Inferior parietal cortex (tissue), 1 donor: ENCODE measurements around the gene LILRA5.
A peak's percentile ranks its signal among the peaks of the same experiment; 100 is the strongest.
"Not testable (repeated sequence)": the region's sequence is repeated elsewhere in the genome, so short reads cannot be mapped to it uniquely, and the experiment has no call there.

Experiments used
- DNase-seq: peaks from one replicate; pipeline ENCODE4 v3.0.0-alpha.2; 2016; ENCODE audit errors: extremely low spot score

The LILRA5 gene

GRCh38 chr19:54333586-54334298 lies 20.8 kb upstream of the LILRA5 start:
- no peak for DNase-seq

GRCh38 chr19:54332149-54332548 lies 19.2 kb upstream of the LILRA5 start:
- no peak for DNase-seq

- no peak for DNase-seq
Observed at GRCh38 chr19:54331626-54332025, 18.7 kb upstream of the LILRA5 start.

GRCh38 chr19:54329476-54330165 lies 16.7 kb upstream of the LILRA5 start:
- no peak for DNase-seq

- not testable (repeated sequence) for DNase-seq
Observed at GRCh38 chr19:54328781-54329180, 15.8 kb upstream of the LILRA5 start.

- no peak for DNase-seq
Observed at GRCh38 chr19:54325631-54326030, 12.7 kb upstream of the LILRA5 start.

GRCh38 chr19:54325194-54325621 lies 12.2 kb upstream of the LILRA5 start:
- DNase-seq, result peak; percentile 78

GRCh38 chr19:54324071-54324470 lies 11.1 kb upstream of the LILRA5 start:
- DNase-seq, result no peak

- not testable (repeated sequence) for DNase-seq
Observed at GRCh38 chr19:54322934-54323333, 10.0 kb upstream of the LILRA5 start.

- DNase-seq, result not testable (repeated sequence)
Observed at GRCh38 chr19:54322295-54322694, 9.3 kb upstream of the LILRA5 start.

GRCh38 chr19:54319892-54320670 lies 7.1 kb upstream of the LILRA5 start:
- DNase-seq, result no peak

- DNase-seq, result no peak
Observed at GRCh38 chr19:54319049-54319448, 6.1 kb upstream of the LILRA5 start.

GRCh38 chr19:54317965-54318240 lies 4.9 kb upstream of the LILRA5 start:
- DNase-seq, result no peak

GRCh38 chr19:54317108-54317964 lies 4.4 kb upstream of the LILRA5 start:
- DNase-seq, result no peak

GRCh38 chr19:54316746-54317107 lies 3.8 kb upstream of the LILRA5 start:
- DNase-seq, result no peak

GRCh38 chr19:54315956-54316355 lies 3.0 kb upstream of the LILRA5 start:
- DNase-seq, result no peak

- DNase-seq, result no peak
Observed at GRCh38 chr19:54312011-54312410, 955 bp downstream of the LILRA5 start.

GRCh38 chr19:54311486-54311885 lies 1.5 kb downstream of the LILRA5 start:
- DNase-seq, result no peak

GRCh38 chr19:54310543-54310942 lies 2.4 kb downstream of the LILRA5 start:
- no peak for DNase-seq

- no peak for DNase-seq
Observed at GRCh38 chr19:54309811-54310210, 3.2 kb downstream of the LILRA5 start.

- no peak for DNase-seq
Observed at GRCh38 chr19:54307389-54308020, 5.5 kb downstream of the LILRA5 start.
